GM12872 (cell line): ENCODE data around the gene VGLL4.

Source experiments
- CTCF ChIP-seq: IDR thresholded peaks from 3 replicates; pipeline ENCODE4 v1.5.1; 2011; ENCODE audit warnings: low read depth, mild to moderate bottlenecking, low read length, moderate library complexity; ENCODE audit not compliant: insufficient read depth

Gene VGLL4

GRCh38 chr3:11532931-11533391 lies 110.8 kb downstream of the VGLL4 start:
- no peak for TF ChIP-seq CTCF

GRCh38 chr3:11530153-11530721 lies 113.5 kb downstream of the VGLL4 start:
- no peak for TF ChIP-seq CTCF

- TF ChIP-seq CTCF = no peak
These were observed 114.4 kb downstream of the VGLL4 start for GRCh38 chr3:11529281-11529680.

- TF ChIP-seq CTCF = no peak
These were observed 120.1 kb downstream of the VGLL4 start for GRCh38 chr3:11523572-11524101.

- no peak for TF ChIP-seq CTCF
These were observed 120.7 kb downstream of the VGLL4 start for GRCh38 chr3:11522953-11523571.

- TF ChIP-seq CTCF = no peak
These were observed 121.4 kb downstream of the VGLL4 start for GRCh38 chr3:11522398-11522715.

DNA sequence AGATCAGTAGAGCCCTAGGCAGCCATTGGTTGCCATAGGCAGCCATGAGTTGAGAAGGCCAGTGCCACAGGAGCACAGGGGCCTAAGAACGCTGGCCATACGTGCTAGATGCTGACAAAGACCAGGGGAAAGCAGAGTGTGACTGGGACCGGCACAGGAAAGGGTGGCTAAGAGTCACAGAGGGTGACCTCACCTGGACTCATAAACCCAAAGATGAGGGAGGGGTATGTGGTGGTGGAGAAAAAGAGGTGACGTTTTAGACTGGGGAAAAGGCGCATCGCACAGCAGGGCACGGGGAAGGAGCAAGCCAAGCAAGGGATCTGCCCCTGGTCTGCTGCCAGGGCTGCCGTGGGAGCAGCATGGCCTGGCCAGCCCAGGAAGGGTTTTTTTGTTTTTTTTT lies 122.5 kb downstream of the VGLL4 start:
- TF ChIP-seq CTCF = no peak
